Measurements from ENCODE around the gene PEPD.

The PEPD gene

DNA sequence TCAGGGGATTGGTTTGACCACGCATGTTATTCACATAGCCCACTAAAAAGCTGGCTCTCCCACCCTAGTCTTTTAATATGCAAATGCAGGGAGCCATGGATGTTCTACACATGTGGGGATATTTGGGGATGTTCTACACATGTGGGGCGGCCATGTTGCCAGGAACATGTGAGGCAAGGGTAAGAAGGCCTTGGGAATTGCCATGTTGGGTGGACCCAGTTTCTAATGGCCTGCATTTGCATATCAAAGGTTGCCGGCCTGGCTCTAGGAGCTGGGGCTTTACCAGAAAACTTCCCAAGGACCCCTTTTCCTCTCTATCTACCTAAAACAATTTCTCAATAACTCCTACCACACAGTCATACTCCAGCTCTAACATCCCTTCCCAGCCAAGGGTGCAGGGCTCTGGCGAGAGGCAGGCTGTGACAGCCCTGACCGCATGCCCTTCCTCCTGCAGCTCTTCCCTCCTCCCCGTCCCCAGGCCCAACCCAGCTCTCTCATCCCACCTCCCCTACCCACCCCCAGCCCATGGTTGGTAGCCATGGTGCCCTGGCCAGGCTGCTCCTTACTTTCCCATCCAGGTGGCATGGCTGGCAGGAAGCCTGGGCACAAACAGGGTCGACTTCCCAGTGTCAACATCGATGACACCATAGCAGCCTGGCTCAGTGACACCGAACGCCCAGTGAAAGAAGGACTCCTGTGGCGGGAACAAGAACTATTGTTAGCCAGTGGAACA lies 11.0 kb downstream of the PEPD start:
- no peak for DNase-seq

DNA sequence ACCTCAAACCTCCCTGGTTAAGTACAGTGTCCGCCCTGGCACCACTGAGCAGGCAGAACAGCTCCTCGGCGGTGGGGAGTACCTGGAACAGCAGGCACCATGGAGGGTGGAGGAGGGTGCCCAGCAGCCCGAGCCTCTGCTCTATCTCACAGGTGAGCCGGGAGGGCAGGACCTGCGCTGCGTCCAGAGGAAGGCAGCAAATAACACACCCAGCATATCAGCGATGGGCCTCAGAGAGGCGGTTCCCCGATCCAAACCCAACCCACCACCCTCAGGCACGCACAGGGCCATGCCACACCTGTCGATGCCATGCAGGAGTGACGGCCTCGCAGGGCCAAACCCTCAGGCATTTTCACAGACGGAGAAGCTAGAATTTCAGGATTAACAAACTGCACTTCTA lies 11.8 kb downstream of the PEPD start:
- no peak for DNase-seq

DNA sequence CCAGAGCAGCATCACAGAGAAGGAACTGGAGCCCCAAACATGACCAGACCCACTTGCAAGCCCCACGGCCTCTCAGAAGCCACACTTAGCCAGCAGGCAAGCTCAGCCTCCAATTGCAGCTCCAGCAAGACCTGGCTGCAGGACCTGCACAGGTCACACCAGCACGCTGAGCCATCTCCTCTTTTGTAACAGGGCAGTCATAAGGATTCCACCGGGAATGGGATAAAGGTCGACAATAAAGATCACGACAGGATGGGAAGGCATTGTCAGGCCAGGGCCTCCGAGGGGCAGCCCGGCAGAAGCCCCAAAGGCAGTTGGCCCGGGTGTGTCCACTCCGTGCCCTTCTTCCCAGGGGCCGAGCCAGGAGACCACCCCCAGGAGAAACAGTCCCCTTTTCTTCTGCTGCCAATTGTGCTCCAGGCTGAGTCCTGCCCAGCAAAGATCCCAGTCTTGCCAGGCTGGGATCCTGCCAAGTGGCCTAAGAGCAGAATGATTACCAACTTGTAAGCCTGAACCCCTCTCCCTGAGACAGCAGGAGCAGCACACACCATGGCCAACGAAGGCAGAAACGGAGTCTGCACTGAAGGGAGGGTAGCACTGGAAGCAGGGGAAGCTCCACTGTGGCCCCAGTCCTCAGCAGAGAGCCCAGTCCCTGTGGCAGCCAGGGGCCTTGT lies 12.5 kb downstream of the PEPD start:
- DNase-seq, result no peak

GRCh38 chr19:33508431-33508830 lies 13.2 kb downstream of the PEPD start:
- DNase-seq, result no peak

DNA sequence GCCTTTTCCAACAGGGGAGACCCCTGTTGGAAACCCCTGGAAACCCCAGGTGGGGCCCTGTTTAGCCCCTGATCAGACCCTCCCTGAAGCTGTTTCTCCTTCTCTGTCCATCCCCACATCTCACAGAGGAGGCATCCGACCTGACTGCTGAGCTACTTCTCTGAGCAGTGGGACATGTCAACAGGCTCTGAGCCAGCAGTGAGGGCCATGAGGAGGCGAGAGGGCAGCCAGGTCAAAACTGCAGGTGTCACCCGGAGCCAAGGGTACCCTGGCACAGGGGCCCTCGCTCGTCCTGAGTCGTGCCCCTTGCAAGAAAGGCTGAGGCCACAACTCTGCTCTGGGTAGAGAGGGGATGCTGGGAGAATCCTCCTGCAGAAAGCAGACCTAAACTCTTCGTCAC lies 13.6 kb downstream of the PEPD start:
- DNase-seq, result no peak

DNA sequence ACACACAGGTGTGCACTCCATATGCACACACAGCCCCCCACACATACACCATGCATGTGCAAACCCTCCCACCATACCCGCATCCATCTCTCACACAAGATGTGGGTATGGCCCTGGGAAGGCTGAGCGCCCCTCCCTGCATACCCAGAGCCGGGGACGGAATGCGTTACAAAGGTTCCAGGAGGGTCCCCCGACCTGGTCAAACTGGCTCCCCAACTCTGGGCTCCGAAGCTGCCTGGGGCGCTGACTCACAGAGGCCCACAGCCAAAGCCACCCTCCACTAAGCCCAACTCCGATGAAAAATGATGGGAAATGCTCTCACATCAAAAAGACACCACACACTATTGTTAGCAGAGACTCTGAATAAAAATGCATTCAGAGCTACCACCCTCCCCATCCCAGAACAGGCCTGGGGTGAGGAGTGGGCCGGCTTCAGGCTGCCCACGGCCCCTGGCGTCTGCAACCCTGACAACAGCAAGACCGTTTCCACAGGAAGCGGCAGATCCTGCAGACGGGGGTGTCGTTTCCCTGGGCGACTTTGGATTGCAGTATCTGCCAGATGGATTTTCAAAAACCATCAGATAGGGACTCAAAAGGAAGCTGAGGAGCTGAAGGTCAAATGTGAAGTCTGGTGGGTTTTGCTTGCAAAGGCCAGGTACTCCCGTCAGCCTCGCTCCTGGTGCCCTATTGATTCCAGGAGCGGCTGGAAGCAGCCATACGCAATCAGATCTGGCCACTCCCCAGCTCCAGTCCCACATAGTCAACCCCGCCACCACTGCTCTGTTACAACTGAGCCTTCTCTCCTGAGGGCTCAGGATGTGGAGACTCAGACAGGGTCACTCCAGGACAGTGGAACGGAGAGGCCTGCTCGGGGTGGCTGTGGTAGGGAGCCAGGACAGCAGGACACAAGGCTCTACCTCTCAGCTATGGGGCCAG lies 14.3 kb downstream of the PEPD start:
- DNase-seq, result no peak

DNA sequence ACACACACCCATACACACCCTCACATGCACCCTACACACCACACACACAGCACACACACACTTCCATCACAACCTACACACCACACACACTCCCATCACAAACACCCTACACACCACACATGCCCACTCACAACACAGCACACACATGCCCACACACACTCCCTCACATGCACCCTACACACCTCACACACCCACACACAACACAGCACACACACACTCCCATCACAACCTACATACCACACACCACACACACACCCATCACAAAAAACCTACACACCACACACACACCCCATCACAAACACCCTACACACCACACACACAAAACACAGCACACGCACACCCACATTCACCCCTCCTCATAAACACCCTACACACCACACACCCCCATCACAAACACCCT lies 15.1 kb downstream of the PEPD start:
- DNase-seq, result no peak

- no peak for DNase-seq
Measured at GRCh38 chr19:33505823-33506222, 15.8 kb downstream of the PEPD start.

- DNase-seq, result no peak
Measured at GRCh38 chr19:33505148-33505547, 16.4 kb downstream of the PEPD start.

- DNase-seq, result no peak
Measured at GRCh38 chr19:33504058-33504444, 17.5 kb downstream of the PEPD start.

DNA sequence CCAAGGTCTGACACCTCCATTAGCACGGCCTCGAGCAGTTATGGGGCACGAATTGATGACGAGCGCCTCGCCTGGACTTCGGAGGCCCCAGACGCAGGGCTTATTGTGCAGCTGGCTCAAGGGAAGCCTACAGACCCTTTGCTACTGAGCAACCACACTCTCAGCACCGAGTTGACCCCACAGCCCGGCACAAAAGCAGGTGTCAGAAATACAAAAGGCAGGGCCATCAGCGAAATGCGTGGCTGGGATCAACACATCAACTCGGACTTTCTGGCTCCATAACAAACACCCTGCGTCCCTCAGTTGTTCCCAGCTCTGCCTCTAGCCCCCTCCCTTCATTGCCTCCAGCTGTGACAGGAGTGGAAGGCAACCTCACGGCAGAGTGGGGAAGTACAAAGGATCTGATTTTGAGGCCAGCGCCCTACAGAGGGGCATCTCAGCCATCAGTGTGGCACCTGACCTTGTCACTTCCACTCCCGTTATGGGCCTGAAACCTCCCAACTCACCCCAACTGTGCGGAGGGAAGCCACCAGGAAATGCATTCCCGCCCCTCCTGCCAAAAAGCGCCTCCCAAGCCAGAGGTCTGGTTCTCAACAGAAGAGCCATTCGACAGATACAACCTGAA lies 18.0 kb downstream of the PEPD start:
- no peak for DNase-seq

GRCh38 chr19:33503030-33503429 lies 18.6 kb downstream of the PEPD start:
- no peak for DNase-seq

DNA sequence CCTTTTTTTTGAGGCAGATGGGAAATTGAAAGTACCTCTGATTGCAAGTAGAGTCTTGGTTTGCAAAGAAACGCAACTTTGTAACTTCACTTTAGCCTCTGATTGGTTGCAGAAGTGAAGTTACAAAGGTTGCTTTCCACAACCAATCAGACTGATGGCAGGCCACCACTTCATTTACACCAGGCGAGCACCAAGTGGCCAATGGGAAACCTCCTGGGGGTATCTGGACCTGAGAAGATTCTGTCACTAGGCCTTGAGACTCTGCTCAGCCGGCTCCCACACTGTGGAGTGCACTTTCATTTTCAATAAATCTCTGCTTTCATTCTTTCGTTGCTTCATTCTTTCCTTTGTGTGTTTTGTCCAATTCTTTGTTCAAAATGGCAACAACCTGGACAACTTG lies 19.1 kb downstream of the PEPD start:
- no peak for DNase-seq

DNA sequence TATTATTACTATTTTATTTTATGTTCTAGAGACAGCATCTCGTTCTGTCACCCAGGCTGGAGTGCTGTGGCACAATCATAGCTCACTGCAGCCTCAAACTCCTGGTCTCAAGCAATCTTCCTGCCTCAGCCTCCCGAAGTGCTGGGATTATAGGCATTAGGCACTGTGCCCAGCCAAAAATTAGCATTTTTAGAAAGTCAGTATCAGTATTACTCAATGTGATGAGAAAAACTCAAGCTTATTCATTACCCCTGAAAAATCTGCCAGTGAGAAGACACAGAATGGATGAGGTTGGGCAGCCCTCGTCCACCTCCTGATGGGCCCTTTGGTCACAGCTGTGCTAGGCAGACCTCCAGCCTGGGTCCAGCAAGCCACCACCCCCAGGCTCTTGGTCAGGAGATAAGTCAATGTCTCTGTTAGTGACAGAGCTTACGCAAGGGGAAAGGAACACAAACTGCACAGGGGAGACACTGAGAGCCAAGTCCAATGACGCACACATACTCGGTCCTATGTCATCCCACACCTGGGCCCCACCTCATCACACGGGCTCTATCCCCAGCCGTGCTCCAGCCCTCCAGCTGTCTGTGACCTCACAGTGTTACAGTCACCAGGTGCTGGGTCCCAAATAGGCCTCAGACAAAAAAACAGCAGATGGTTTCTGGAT lies 19.8 kb downstream of the PEPD start:
- DNase-seq, result no peak

DNA sequence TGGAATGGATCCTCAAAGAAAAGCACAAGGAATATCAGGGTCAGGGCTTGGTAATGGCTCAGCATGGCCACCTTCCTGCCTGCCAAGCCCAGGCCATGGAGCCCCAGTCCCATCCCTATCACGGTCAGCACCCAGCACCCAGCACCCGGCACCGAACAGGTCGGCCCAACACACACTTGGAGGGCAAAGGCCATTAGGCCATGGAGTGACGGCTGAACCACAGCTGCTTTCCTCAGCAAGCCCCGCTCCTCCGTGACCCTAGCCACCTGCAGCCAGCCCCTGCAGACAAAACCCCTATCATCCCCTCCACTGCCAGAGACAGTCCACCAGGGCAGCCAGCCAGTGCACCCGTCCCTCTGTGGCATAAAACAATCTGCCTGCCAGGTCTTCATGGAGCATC lies 20.6 kb downstream of the PEPD start:
- no peak for DNase-seq

GRCh38 chr19:33500586-33500985 lies 21.0 kb downstream of the PEPD start:
- no peak for DNase-seq

- DNase-seq, result no peak
Measured at GRCh38 chr19:33499671-33500506, 21.7 kb downstream of the PEPD start.

- DNase-seq, result no peak
Measured at GRCh38 chr19:33499248-33499647, 22.3 kb downstream of the PEPD start.

- no peak for DNase-seq
Measured at GRCh38 chr19:33498391-33499000, 23.1 kb downstream of the PEPD start.

GRCh38 chr19:33497778-33498175 lies 23.8 kb downstream of the PEPD start:
- DNase-seq, result no peak

DNA sequence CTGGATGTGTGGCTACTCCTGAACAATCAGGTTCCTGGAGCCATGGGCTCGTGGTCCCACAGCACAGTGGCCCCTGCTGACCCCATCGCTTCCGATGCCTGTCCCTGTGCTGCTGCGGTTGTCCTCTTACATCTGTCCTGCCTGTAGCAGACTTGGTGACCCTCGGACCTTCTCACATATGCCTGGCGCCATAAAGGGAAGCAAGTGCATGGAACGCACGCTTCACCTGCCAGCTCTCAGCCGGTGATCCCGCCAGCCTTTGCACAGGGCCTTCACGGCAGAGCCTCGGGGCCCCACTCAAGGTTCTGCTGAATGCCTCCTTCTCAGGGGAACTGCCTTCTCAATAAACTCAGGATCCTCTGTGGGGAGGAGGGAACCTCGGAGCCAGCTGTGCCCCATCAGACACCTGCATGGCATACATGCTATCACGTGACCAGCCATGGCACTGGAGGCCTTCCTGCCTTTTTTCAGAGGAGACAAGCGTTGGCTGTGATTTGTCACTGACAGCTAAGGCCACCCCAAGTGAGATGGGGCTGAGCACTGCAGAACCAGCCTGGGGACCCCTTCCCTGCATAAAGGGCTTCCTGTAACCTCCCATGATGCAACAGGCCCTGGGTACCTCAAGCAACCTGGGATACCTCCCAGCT lies 24.3 kb downstream of the PEPD start:
- DNase-seq, result no peak

All from CD4-positive, alpha-beta T cell treated with Interleukin-4 for 1 hour (primary cell).